ENCODE measurements around the gene HINFP. TPM values are rescaled to one million over a fixed set of nuclear protein-coding genes. Genes with fewer than 3 reads are reported as not detected.

The HINFP gene, protein sequence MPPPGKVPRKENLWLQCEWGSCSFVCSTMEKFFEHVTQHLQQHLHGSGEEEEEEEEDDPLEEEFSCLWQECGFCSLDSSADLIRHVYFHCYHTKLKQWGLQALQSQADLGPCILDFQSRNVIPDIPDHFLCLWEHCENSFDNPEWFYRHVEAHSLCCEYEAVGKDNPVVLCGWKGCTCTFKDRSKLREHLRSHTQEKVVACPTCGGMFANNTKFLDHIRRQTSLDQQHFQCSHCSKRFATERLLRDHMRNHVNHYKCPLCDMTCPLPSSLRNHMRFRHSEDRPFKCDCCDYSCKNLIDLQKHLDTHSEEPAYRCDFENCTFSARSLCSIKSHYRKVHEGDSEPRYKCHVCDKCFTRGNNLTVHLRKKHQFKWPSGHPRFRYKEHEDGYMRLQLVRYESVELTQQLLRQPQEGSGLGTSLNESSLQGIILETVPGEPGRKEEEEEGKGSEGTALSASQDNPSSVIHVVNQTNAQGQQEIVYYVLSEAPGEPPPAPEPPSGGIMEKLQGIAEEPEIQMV
- total RNA-seq: 10 to 100 TPM; 52.4 to 52.6 TPM

DNA sequence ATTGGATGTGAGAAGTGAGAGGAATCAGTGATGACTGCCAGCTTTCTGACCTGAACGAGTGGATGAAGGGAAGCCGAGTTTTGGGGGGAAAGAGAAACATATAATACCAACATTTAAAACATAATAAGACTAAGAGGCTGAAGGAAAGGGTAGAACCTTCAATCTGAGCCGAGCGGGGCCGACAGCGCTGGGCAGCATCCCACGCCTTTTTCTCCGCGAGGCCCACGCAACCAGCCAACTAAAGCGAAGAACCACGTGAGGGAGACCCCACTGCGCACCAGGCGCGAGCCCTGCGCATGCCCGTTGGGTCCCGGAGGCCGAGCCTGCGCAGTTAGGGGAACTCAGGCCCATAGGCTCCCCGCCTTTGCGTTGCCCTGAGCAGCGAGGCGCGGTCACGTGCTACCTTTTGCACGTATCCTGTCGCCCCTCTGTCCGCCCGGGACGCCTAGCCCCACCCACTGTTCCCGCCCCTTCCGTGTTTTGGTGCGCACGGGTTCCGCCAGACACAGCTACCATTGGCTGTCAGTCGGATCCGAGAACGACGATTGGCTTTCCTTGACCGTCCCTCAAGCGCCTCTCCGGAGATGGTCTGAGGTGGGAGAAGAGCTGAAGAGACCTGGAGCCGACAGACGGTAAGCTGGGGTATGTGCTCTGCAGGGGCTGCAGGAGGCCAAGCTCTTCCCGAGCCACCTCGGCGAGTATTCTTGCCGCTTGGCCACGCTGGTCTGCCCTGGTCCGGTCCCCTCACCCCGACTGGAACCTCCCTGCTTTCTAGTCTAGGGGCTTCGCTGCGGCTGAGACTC, at the start of gene HINFP:
Gene HINFP (plus strand): TSS at position 573 of the 803 bp plus-strand sequence. CDS start 5,365 bp downstream, outside the sequence.
- peak within 1 kb of the TSS; percentile 93 for H3K4me3 Mint-ChIP-seq
- peaks cover 25% of the 10 kb centered on the region for H3K4me1 Mint-ChIP-seq

DNA sequence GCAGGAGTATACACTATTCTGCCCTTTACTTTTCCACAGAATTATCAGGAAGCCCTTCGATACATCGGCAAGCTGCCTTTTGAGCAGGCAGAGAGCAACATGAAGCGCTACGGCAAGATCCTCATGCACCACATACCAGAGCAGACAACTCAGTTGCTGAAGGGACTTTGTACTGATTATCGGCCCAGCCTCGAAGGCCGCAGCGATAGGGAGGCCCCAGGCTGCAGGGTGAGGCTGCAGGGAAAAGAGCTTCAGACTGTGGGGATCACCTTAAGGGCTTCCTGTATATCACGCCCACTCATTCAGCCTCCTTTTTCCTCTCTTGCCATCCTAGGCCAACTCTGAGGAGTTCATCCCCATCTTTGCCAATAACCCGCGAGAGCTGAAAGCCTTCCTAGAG, 43.5 kb upstream of the HINFP start:
- no peaks in the 10 kb centered on the region for H3K4me1 Mint-ChIP-seq
- H3K36me3 Mint-ChIP-seq: peaks cover 11% of the 10 kb centered on the region

More for the DNA sequence above, at the start of gene HINFP:
- Mint-ChIP-seq H3K27me3 (no peaks in the 10 kb centered on the region), H3K9me3 (no peaks in the 10 kb centered on the region), H3K36me3 (peaks cover 13% of the 10 kb centered on the region), H3K27ac (peak within 1 kb of the TSS; percentile 86)
- POLR2A ChIA-PET: interaction anchor here (0.6 to 3.0 kb wide), 14 partner anchors 9 to 682 kb away, joined by 3 to 22 read pairs (median 4); partner anchors contain the start of genes ABCG4, C2CD2L, CBL and DPAGT1
- peak; percentile 97 for DNase-seq
- peak; percentile 97 for ATAC-seq (ENCODE audit: low read depth)

DNA sequence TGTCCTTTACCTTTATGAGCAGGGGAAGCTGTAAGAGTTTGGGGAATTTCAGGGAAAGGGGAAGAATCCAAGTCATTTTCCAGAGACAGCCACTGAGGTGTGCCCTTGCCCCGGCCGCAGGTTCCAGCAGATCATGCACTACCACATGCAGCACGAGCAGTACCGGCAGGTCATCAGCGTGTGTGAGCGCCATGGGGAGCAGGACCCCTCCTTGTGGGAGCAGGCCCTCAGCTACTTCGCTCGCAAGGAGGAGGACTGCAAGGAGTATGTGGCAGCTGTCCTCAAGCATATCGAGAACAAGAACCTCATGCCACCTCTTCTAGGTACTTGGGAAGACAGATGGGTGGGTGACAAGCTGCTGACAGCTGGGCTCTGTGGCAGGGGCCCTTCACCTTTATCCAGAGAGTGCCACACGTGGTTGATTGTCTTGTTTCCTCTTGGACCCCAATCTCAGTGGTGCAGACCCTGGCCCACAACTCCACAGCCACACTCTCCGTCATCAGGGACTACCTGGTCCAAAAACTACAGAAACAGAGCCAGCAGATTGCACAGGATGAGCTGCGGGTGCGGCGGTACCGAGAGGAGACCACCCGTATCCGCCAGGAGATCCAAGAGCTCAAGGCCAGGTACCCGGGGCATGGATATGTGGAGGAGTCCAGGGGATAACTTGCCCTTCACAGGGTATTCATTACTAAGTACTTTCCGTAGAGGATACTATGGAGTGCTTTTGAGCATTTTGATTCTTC, 42.5 kb upstream of the HINFP start:
- Mint-ChIP-seq H3K36me3 (peaks cover 7% of the 10 kb centered on the region), H3K4me1 (no peaks in the 10 kb centered on the region), H3K27me3 (no peaks in the 10 kb centered on the region), H3K27ac (no peak overlapping the region), H3K4me3 (no peak overlapping the region), H3K9me3 (no peaks in the 10 kb centered on the region)
- no peak for ATAC-seq (ENCODE audit: low read depth)
- DNase-seq: no peak
- POLR2A ChIA-PET: interaction anchor here (1.4 to 1.6 kb wide), 2 partner anchors 11 to 13 kb away, joined by 3 to 7 read pairs; partner anchors contain the start of gene VPS11

More for the DNA sequence above, 43.5 kb upstream of the HINFP start:
- Mint-ChIP-seq H3K9me3 (no peaks in the 10 kb centered on the region), H3K27me3 (no peaks in the 10 kb centered on the region), H3K4me3 (no peak overlapping the region), H3K27ac (no peak overlapping the region)
- ATAC-seq (ENCODE audit: low read depth): no peak
- DNase-seq: no peak
- POLR2A ChIA-PET: interaction anchor here (0.6 to 1.6 kb wide), 3 partner anchors 10 to 286 kb away, joined by 3 to 7 read pairs (median 5); partner anchors contain the start of gene VPS11

DNA sequence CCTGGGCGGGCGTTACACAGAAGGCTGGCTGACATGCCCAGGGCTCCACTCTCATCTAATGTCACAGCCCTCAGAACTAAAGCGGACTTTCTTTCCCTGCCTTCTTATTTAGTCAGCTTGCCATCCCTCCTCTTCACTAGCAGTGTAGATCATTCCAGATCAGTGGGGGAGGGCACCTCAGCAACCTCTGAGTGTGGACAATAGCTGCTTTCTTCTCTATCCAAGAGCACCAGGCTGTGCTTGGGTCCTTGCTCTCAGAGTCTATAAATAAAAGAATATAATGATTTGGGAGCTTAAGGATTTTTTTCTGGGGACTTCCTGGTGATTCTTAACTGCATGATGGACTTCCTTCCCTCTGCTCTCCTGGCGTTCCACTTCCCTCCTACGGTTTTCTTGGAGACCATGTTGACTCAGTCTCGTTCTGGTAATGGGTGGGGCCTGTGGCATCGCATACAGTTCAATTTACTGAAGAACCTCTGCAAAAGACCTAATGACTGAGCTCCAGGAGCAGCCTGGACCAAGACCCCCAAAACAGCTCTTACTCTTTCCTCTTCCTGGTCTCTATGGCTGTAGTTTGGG, 39.6 kb upstream of the HINFP start:
- ATAC-seq (ENCODE audit: low read depth) (no peak), DNase-seq (no peak)
- POLR2A ChIA-PET: interaction anchor here (1.7 to 1.9 kb wide), 2 partner anchors 13 to 14 kb away, joined by 6 to 7 read pairs; partner anchors contain the start of gene VPS11
- no peak overlapping the region for H3K4me3 Mint-ChIP-seq
- peaks cover 11% of the 10 kb centered on the region for H3K4me1 Mint-ChIP-seq
- H3K27me3 Mint-ChIP-seq: no peaks in the 10 kb centered on the region
- no peaks in the 10 kb centered on the region for H3K9me3 Mint-ChIP-seq
- H3K36me3 Mint-ChIP-seq: peaks cover 3% of the 10 kb centered on the region
- no peak overlapping the region for H3K27ac Mint-ChIP-seq

DNA sequence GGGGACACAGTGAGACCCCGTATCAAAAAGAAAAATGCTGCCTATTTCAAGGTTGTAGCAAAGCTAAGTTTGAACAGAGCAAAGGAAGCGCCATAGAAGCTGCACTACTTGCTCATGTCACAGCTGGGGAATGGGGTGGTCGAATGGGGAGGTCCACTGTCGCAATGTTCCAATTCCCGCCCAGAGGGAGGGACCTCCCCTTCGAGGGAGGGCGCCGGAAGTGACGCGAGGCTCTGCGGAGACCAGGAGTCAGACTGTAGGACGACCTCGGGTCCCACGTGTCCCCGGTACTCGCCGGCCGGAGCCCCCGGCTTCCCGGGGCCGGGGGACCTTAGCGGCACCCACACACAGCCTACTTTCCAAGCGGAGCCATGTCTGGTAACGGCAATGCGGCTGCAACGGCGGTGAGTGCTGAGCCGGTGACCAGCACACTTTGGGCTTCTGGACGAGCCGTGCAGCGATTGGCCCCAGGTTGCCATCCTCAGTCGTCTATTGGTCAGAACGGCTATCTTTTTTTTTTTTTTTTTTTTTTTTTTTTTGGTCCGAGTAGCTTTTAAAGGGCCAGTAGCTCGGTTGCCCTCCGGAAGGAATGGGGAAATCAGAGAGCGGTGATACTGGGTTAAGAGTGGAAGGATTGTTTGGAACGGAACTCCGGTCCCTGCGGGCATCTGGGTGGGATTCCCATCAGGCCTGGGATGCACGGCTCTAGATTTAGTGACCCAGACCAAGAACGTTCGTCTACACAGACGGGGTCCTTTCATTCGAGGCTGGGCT, 36.5 kb upstream of the HINFP start, which contains the start of gene HMBS:
Gene HMBS (plus strand): TSS at position 219 of the 774 bp plus-strand sequence. CDS start 153 bp downstream, at position 372.
- H3K4me1 Mint-ChIP-seq: peaks cover 25% of the 10 kb centered on the region
- POLR2A ChIA-PET: interaction anchor here (0.6 to 4.2 kb wide), 17 partner anchors 10 to 848 kb away, joined by 3 to 83 read pairs (median 4); partner anchors contain the start of genes C2CD2L, DPAGT1, HYOU1 and NLRX1
- peak within 1 kb of the TSS; percentile 90 for H3K27ac Mint-ChIP-seq
- ATAC-seq (ENCODE audit: low read depth): peak; percentile 88
- peak; percentile 92 for DNase-seq
- peaks cover 5% of the 10 kb centered on the region for H3K36me3 Mint-ChIP-seq
- H3K9me3 Mint-ChIP-seq: no peaks in the 10 kb centered on the region
- H3K4me3 Mint-ChIP-seq: peak within 1 kb of the TSS; percentile 93
- H3K27me3 Mint-ChIP-seq: no peaks in the 10 kb centered on the region

DNA sequence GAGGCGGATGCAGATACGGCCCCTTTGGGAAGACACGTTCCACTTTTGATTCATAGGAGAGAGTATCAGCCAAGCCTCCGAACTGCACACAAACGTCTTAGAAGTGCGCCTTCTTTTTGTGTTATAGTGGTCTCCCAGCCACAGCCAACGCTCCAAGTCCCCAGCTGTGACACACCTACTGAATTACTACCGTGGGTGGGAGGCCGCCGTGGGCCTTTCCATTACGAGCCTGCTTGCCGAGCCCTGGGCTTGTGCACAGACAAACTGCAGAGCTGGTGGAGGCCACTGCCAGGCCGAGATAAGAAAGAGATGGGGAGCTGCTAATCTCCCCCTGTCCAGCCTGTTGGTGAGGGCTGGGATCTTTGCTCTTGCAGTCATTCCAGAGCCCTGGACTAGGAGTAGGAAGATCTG, 35.9 kb upstream of the HINFP start:
- no peak for ATAC-seq (ENCODE audit: low read depth)
- H3K27ac Mint-ChIP-seq: peak overlapping the region; percentile 90
- no peaks in the 10 kb centered on the region for H3K9me3 Mint-ChIP-seq
- POLR2A ChIA-PET: interaction anchor here (0.6 to 4.2 kb wide), 16 partner anchors 10 to 848 kb away, joined by 3 to 83 read pairs (median 4); partner anchors contain the start of genes C2CD2L, DDX6, DPAGT1 and HYOU1
- H3K27me3 Mint-ChIP-seq: no peaks in the 10 kb centered on the region
- no peak for DNase-seq
- H3K36me3 Mint-ChIP-seq: peaks cover 5% of the 10 kb centered on the region
- H3K4me3 Mint-ChIP-seq: peak overlapping the region; percentile 93
- H3K4me1 Mint-ChIP-seq: peaks cover 27% of the 10 kb centered on the region

DNA sequence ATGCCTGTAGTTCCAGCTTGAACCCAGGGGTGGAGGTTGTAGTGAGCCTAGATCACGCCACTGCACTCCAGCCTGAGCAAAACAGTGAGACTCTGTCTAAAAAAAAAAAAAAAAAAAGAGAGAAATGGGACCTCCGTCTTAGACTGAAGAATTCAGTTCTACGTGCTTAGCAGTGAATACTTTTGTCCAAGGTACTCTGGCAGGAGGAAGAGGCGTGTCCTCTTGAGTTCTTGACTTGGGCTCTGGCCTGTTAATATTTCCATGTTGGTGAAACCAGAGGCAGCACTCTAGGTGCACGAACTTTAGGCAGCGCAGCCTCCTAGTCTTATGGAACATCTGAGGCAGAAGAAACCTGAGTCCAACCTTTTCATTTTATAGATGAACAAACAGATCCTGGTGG, 34.3 kb upstream of the HINFP start:
- Mint-ChIP-seq H3K27me3 (no peaks in the 10 kb centered on the region), H3K4me3 (no peak overlapping the region), H3K9me3 (no peaks in the 10 kb centered on the region), H3K4me1 (peaks cover 34% of the 10 kb centered on the region), H3K27ac (no peak overlapping the region), H3K36me3 (peaks cover 4% of the 10 kb centered on the region)
- ATAC-seq (ENCODE audit: low read depth): no peak
- POLR2A ChIA-PET: interaction anchor here (0.6 to 4.2 kb wide), 5 partner anchors 8 to 82 kb away, joined by 6 to 83 read pairs (median 17); partner anchors contain the start of genes C2CD2L and VPS11
- DNase-seq: no peak

DNA sequence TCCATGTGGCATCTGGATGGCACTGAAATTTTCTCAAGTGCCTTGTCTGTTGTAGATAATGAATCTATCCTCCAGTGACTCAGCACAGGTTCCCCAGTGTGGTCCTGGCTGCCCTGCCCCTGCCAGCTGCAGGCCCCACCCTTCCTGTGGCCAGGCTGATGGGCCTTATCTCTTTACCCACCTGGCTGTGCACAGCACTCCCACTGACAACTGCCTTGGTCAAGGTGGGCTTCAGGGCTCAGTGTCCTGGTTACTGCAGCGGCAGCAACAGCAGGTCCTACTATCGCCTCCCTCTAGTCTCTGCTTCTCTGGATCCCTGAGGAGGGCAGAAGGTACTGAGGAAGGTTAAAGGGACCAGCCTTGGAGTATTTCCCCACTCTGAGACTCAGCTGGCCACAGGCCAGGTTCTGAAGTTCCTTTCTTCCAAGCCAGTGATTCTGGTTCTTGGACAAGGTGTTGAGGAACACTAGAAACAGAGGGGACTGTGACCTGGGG, 33.6 kb upstream of the HINFP start:
- H3K9me3 Mint-ChIP-seq: no peaks in the 10 kb centered on the region
- H3K27me3 Mint-ChIP-seq: no peaks in the 10 kb centered on the region
- POLR2A ChIA-PET: interaction anchor here (4.2 kb wide), 1 partner anchor 7 kb away, joined by 83 read pairs; a partner anchor contains a TSS
- DNase-seq (no peak), ATAC-seq (ENCODE audit: low read depth) (no peak)
- peaks cover 11% of the 10 kb centered on the region for H3K36me3 Mint-ChIP-seq
- peak overlapping the region; percentile 32 for H3K27ac Mint-ChIP-seq
- H3K4me3 Mint-ChIP-seq: peak overlapping the region; percentile 8
- H3K4me1 Mint-ChIP-seq: peaks cover 41% of the 10 kb centered on the region

DNA sequence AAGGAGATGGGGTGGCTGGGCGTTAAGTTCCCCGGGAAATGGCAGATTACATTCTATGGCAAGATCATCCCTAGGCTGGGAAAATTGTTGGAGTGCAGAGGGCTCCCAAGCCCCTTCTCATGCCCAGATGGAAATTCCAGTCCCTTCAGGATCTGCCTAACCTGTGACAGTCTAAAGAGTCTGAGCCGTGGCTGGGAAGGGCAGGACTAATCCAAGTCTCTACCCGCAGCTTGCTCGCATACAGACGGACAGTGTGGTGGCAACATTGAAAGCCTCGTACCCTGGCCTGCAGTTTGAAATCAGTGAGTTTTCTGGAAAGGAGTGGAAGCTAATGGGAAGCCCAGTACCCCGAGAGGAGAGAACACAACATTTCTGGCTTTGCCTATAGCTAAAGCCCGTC, 33.0 kb upstream of the HINFP start:
- ATAC-seq (ENCODE audit: low read depth) (no peak), DNase-seq (no peak)
- no peaks in the 10 kb centered on the region for H3K27me3 Mint-ChIP-seq
- H3K4me1 Mint-ChIP-seq: peaks cover 46% of the 10 kb centered on the region
- peaks cover 14% of the 10 kb centered on the region for H3K36me3 Mint-ChIP-seq
- H3K27ac Mint-ChIP-seq: peak overlapping the region; percentile 32
- POLR2A ChIA-PET: interaction anchor here (0.6 kb wide), 1 partner anchor 195 kb away, joined by 6 read pairs; no protein-coding TSS in a partner anchor
- H3K4me3 Mint-ChIP-seq: no peak overlapping the region
- H3K9me3 Mint-ChIP-seq: no peaks in the 10 kb centered on the region

DNA sequence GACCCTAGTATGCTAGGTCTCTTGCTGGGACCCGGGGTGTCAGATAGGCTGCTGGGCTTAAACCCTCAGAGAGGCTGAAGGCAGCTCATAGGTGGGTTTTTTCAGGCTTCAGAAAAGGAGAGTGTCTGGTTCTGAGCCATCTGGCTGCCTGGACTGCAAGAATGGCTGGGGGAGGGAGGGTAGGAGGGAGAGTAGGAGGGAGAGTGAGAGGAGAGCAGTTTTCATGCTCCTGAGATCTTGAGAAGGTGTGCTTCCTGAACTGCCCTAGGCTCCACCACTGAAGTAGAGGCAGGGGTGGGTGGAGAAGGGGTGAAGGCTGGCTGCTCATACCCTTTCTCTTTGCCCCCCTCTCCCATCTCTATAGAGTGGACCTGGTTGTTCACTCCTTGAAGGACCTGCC, 32.1 kb upstream of the HINFP start:
- Mint-ChIP-seq H3K4me1 (peaks cover 46% of the 10 kb centered on the region), H3K9me3 (no peaks in the 10 kb centered on the region), H3K27me3 (no peaks in the 10 kb centered on the region), H3K36me3 (peaks cover 20% of the 10 kb centered on the region), H3K4me3 (no peak overlapping the region), H3K27ac (no peak overlapping the region)
- ATAC-seq (ENCODE audit: low read depth) (no peak), DNase-seq (no peak)
- POLR2A ChIA-PET: interaction anchor here (1.4 kb wide), 1 partner anchor 17 kb away, joined by 3 read pairs; the partner anchor contains the start of gene C2CD2L

DNA sequence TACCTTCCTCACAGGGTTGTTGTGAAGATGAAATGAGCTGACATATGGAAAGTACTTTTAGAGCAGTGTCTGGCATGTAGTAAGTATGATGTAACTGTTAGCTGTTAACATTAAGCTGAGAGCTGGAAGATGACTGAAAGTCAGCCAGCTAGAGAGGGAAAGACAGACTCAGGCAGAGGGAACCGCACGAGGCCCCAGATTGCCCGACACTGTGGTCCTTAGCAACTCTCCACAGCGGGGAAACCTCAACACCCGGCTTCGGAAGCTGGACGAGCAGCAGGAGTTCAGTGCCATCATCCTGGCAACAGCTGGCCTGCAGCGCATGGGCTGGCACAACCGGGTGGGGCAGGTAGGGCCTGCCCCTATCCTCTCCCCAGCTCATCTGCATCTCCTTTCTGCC, 30.2 kb upstream of the HINFP start:
- no peak overlapping the region for H3K4me3 Mint-ChIP-seq

More for the DNA sequence above, 30.2 kb upstream of the HINFP start:
- DNase-seq (no peak), ATAC-seq (ENCODE audit: low read depth) (no peak)
- Mint-ChIP-seq H3K27me3 (no peaks in the 10 kb centered on the region), H3K9me3 (no peaks in the 10 kb centered on the region), H3K27ac (no peak overlapping the region), H3K36me3 (peaks cover 23% of the 10 kb centered on the region), H3K4me1 (peaks cover 42% of the 10 kb centered on the region)
- POLR2A ChIA-PET: interaction anchor here (0.7 to 5.9 kb wide), 6 partner anchors 11 to 200 kb away, joined by 3 to 108 read pairs (median 7); partner anchors contain the start of genes C2CD2L, CBL, DPAGT1 and VPS11
